Measurements from ENCODE around the gene NEDD4.

- TF ChIP-seq CTCF (optimal IDR thresholded peaks at IDR 0.05 in 1 of 3, IDR thresholded peaks at IDR 0.05 in 1 of 3, conservative IDR thresholded peaks at IDR 0.05 in 1 of 3; ENCODE audit: extremely low read depth in 1 of 3, insufficient read depth in 2 of 3, low read length in 3 of 3): no peak
- no peak for TF ChIP-seq EZH2 (IDR thresholded peaks at IDR 0.05; ENCODE audit: low read length)
Measured at GRCh38 chr15:55834331-55834730, 159.1 kb downstream of the NEDD4 start.

Measured in keratinocyte (primary cell).